ENCODE data around the gene THSD4.

Gene THSD4

GRCh38 chr15:71598741-71599140 lies 483.5 kb downstream of the THSD4 start:
- no peak for DNase-seq
- no peaks in the 10 kb centered on the region for H3K4me1 Mint-ChIP-seq
- H3K27me3 Mint-ChIP-seq: peaks cover 4% of the 10 kb centered on the region
- H3K9me3 Mint-ChIP-seq: no peaks in the 10 kb centered on the region
- H3K36me3 Mint-ChIP-seq: no peaks in the 10 kb centered on the region
- no peak overlapping the region for H3K4me3 Mint-ChIP-seq
- H3K27ac Mint-ChIP-seq: no peak overlapping the region
- CTCF ChIA-PET: no interaction called here

GRCh38 chr15:71599418-71600151 lies 484.3 kb downstream of the THSD4 start:
- DNase-seq: no peak

GRCh38 chr15:71600237-71600636 lies 485.0 kb downstream of the THSD4 start:
- Mint-ChIP-seq H3K27me3 (peaks cover 4% of the 10 kb centered on the region), H3K4me1 (no peaks in the 10 kb centered on the region), H3K4me3 (no peak overlapping the region), H3K9me3 (no peaks in the 10 kb centered on the region), H3K36me3 (no peaks in the 10 kb centered on the region), H3K27ac (no peak overlapping the region)
- no peak for DNase-seq
- CTCF ChIA-PET: no interaction called here

More at GRCh38 chr15:71599418-71600151, 484.3 kb downstream of the THSD4 start:
- no peaks in the 10 kb centered on the region for H3K9me3 Mint-ChIP-seq
- H3K4me1 Mint-ChIP-seq: no peaks in the 10 kb centered on the region
- peaks cover 4% of the 10 kb centered on the region for H3K27me3 Mint-ChIP-seq
- no peak overlapping the region for H3K27ac Mint-ChIP-seq
- no peaks in the 10 kb centered on the region for H3K36me3 Mint-ChIP-seq
- CTCF ChIA-PET: no interaction called here
- H3K4me3 Mint-ChIP-seq: no peak overlapping the region

GRCh38 chr15:71601038-71601834 lies 486.0 kb downstream of the THSD4 start:
- no peaks in the 10 kb centered on the region for H3K4me1 Mint-ChIP-seq
- peaks cover 4% of the 10 kb centered on the region for H3K27me3 Mint-ChIP-seq
- no peaks in the 10 kb centered on the region for H3K36me3 Mint-ChIP-seq
- CTCF ChIA-PET: no interaction called here
- no peaks in the 10 kb centered on the region for H3K9me3 Mint-ChIP-seq
- no peak overlapping the region for H3K27ac Mint-ChIP-seq
- DNase-seq: no peak
- H3K4me3 Mint-ChIP-seq: no peak overlapping the region

GRCh38 chr15:71603379-71603778 lies 488.1 kb downstream of the THSD4 start:
- DNase-seq: no peak
- H3K27ac Mint-ChIP-seq: no peak overlapping the region
- CTCF ChIA-PET: no interaction called here
- no peaks in the 10 kb centered on the region for H3K27me3 Mint-ChIP-seq
- no peaks in the 10 kb centered on the region for H3K36me3 Mint-ChIP-seq
- no peaks in the 10 kb centered on the region for H3K9me3 Mint-ChIP-seq
- H3K4me3 Mint-ChIP-seq: no peak overlapping the region
- H3K4me1 Mint-ChIP-seq: no peaks in the 10 kb centered on the region

GRCh38 chr15:71607383-71607782 lies 492.1 kb downstream of the THSD4 start:
- H3K9me3 Mint-ChIP-seq: no peaks in the 10 kb centered on the region
- H3K4me3 Mint-ChIP-seq: no peak overlapping the region
- no peaks in the 10 kb centered on the region for H3K36me3 Mint-ChIP-seq
- CTCF ChIA-PET: no interaction called here
- H3K27ac Mint-ChIP-seq: no peak overlapping the region
- no peak for DNase-seq
- H3K4me1 Mint-ChIP-seq: no peaks in the 10 kb centered on the region
- H3K27me3 Mint-ChIP-seq: peaks cover 8% of the 10 kb centered on the region

GRCh38 chr15:71610728-71611552 lies 495.7 kb downstream of the THSD4 start:
- CTCF ChIA-PET: no interaction called here
- DNase-seq: no peak
- H3K36me3 Mint-ChIP-seq: no peaks in the 10 kb centered on the region
- no peak overlapping the region for H3K27ac Mint-ChIP-seq
- no peaks in the 10 kb centered on the region for H3K4me1 Mint-ChIP-seq
- H3K4me3 Mint-ChIP-seq: no peak overlapping the region
- H3K9me3 Mint-ChIP-seq: no peaks in the 10 kb centered on the region
- peaks cover 13% of the 10 kb centered on the region for H3K27me3 Mint-ChIP-seq

GRCh38 chr15:71611553-71612396 lies 496.5 kb downstream of the THSD4 start:
- H3K4me1 Mint-ChIP-seq: no peaks in the 10 kb centered on the region
- no peak overlapping the region for H3K27ac Mint-ChIP-seq
- H3K4me3 Mint-ChIP-seq: no peak overlapping the region
- DNase-seq: no peak
- CTCF ChIA-PET: no interaction called here
- H3K27me3 Mint-ChIP-seq: peaks cover 13% of the 10 kb centered on the region
- H3K36me3 Mint-ChIP-seq: no peaks in the 10 kb centered on the region
- H3K9me3 Mint-ChIP-seq: no peaks in the 10 kb centered on the region

- no peaks in the 10 kb centered on the region for H3K9me3 Mint-ChIP-seq
- H3K27me3 Mint-ChIP-seq: peaks cover 13% of the 10 kb centered on the region
- DNase-seq: no peak
- no peak overlapping the region for H3K4me3 Mint-ChIP-seq
- no peaks in the 10 kb centered on the region for H3K4me1 Mint-ChIP-seq
- H3K36me3 Mint-ChIP-seq: no peaks in the 10 kb centered on the region
- CTCF ChIA-PET: no interaction called here
- H3K27ac Mint-ChIP-seq: no peak overlapping the region
Measured at GRCh38 chr15:71612397-71612722, 497.1 kb downstream of the THSD4 start.

- Mint-ChIP-seq H3K4me3 (no peak overlapping the region), H3K4me1 (no peaks in the 10 kb centered on the region), H3K36me3 (no peaks in the 10 kb centered on the region), H3K27me3 (peaks cover 13% of the 10 kb centered on the region), H3K9me3 (no peaks in the 10 kb centered on the region), H3K27ac (no peak overlapping the region)
- DNase-seq: no peak
- CTCF ChIA-PET: no interaction called here
Measured at GRCh38 chr15:71612869-71613268, 497.6 kb downstream of the THSD4 start.

- H3K4me3 Mint-ChIP-seq: no peak overlapping the region
- H3K4me1 Mint-ChIP-seq: no peaks in the 10 kb centered on the region
- H3K9me3 Mint-ChIP-seq: no peaks in the 10 kb centered on the region
- DNase-seq: no peak
- CTCF ChIA-PET: no interaction called here
- H3K27me3 Mint-ChIP-seq: peaks cover 6% of the 10 kb centered on the region
- no peak overlapping the region for H3K27ac Mint-ChIP-seq
- H3K36me3 Mint-ChIP-seq: no peaks in the 10 kb centered on the region
Measured at GRCh38 chr15:71623111-71623510, 507.8 kb downstream of the THSD4 start.

GRCh38 chr15:71626596-71627088 lies 511.4 kb downstream of the THSD4 start:
- Mint-ChIP-seq H3K36me3 (no peaks in the 10 kb centered on the region), H3K27ac (no peak overlapping the region), H3K9me3 (no peaks in the 10 kb centered on the region), H3K4me1 (no peaks in the 10 kb centered on the region), H3K4me3 (no peak overlapping the region), H3K27me3 (peaks cover 11% of the 10 kb centered on the region)
- no peak for DNase-seq
- CTCF ChIA-PET: no interaction called here

- CTCF ChIA-PET: no interaction called here
- Mint-ChIP-seq H3K27ac (no peak overlapping the region), H3K4me1 (no peaks in the 10 kb centered on the region), H3K9me3 (no peaks in the 10 kb centered on the region), H3K27me3 (peaks cover 11% of the 10 kb centered on the region), H3K4me3 (no peak overlapping the region), H3K36me3 (no peaks in the 10 kb centered on the region)
- DNase-seq: no peak
Measured at GRCh38 chr15:71627188-71627587, 511.9 kb downstream of the THSD4 start.

GRCh38 chr15:71627604-71628003 lies 512.3 kb downstream of the THSD4 start:
- no peak overlapping the region for H3K27ac Mint-ChIP-seq
- H3K36me3 Mint-ChIP-seq: no peaks in the 10 kb centered on the region
- H3K9me3 Mint-ChIP-seq: no peaks in the 10 kb centered on the region
- DNase-seq: no peak
- no peak overlapping the region for H3K4me3 Mint-ChIP-seq
- H3K27me3 Mint-ChIP-seq: peaks cover 11% of the 10 kb centered on the region
- CTCF ChIA-PET: no interaction called here
- H3K4me1 Mint-ChIP-seq: no peaks in the 10 kb centered on the region

Data from activated naive CD4-positive, alpha-beta T cell treated with anti-CD3 and anti-CD28 coated beads, Interleukin-2, amount 10 ng/mL, durations not matched to agents 7 days and 5 days (primary cell).